GM10266 (cell line): ENCODE measurements around the gene SVBP.
A peak's percentile ranks its signal among the peaks of the same experiment; 100 is the strongest.
"Not testable (repeated sequence)": the region's sequence is repeated elsewhere in the genome, so short reads cannot be mapped to it uniquely, and the experiment has no call there.

Experiments
- DNase-seq: peaks from one replicate; pipeline ENCODE4 v3.0.0; 2012; ENCODE audit errors: extremely low spot score
- TF ChIP-seq, protein P1 (sequence below): IDR thresholded peaks from 2 replicates; pipeline ENCODE4 v1.5.1; 2012; ENCODE audit warnings: mild to moderate bottlenecking, low read depth; ENCODE audit not compliant: control insufficient read depth, insufficient read depth; ENCODE audit errors: missing control alignments

Gene SVBP, protein sequence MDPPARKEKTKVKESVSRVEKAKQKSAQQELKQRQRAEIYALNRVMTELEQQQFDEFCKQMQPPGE

DNA sequence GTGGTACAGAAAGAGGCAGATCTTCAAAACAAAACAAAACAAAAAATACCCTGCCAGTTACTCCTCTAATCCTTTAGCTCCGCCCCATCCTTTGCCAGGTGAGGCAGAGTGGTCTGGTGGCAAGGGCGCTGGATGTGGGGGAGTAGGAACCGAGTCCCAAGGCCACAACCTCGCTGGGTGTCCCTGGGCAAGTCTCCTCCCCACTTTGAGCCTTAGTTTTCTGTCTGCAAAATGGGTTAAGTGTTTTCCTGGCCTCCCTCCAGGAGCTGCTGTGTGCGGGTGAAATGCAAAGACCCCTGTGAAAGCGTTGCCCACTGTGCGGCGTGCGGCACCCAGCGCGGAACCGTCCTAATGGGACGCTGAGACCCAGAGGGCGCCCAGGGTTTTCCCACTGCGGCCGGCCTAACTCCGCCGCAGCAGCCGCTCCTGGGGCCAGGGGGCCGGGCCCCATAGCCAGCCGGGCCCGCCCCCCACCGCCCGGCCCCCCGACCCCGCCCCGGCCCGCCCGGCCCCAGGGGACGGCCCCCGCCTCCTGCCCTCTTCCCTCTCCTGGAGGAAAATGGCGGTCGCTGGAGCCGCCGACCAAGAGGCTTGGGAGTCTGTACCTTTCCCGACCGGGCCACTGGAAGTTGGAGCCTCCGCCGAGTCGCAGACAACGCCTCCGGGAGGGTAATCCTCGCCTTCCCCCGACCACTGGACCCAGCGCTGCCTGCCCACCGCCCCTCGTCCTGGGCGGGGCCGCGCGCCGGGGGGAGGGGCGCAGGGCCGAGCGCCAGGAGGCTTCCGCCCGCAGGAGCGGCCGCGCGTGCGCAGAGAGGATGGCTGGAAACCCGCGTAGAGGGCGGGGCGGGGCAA, at the start of gene SVBP, which contains the start of gene ERMAP:
Gene SVBP, minus strand, starts transcription at position 813 of the 855 bp plus-strand sequence. CDS start 853 bp downstream, outside the sequence.
Gene ERMAP, plus strand, starts transcription at position 538 of the 855 bp plus-strand sequence. CDS start 13,327 bp downstream, outside the sequence.
- TF ChIP-seq, protein P1, sequence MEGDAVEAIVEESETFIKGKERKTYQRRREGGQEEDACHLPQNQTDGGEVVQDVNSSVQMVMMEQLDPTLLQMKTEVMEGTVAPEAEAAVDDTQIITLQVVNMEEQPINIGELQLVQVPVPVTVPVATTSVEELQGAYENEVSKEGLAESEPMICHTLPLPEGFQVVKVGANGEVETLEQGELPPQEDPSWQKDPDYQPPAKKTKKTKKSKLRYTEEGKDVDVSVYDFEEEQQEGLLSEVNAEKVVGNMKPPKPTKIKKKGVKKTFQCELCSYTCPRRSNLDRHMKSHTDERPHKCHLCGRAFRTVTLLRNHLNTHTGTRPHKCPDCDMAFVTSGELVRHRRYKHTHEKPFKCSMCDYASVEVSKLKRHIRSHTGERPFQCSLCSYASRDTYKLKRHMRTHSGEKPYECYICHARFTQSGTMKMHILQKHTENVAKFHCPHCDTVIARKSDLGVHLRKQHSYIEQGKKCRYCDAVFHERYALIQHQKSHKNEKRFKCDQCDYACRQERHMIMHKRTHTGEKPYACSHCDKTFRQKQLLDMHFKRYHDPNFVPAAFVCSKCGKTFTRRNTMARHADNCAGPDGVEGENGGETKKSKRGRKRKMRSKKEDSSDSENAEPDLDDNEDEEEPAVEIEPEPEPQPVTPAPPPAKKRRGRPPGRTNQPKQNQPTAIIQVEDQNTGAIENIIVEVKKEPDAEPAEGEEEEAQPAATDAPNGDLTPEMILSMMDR: peak; percentile 25
- peak; percentile 98 for DNase-seq

- no peak for DNase-seq
- TF ChIP-seq, protein P1: no peak
These were observed 49.4 kb upstream of the SVBP start for GRCh38 chr1:42866549-42866948.

- TF ChIP-seq, protein P1: no peak
- DNase-seq: no peak
These were observed 43.8 kb upstream of the SVBP start for GRCh38 chr1:42861014-42861399.

- no peak for DNase-seq
- TF ChIP-seq, protein P1: no peak
These were observed 43.3 kb upstream of the SVBP start for GRCh38 chr1:42860339-42861013.

DNA sequence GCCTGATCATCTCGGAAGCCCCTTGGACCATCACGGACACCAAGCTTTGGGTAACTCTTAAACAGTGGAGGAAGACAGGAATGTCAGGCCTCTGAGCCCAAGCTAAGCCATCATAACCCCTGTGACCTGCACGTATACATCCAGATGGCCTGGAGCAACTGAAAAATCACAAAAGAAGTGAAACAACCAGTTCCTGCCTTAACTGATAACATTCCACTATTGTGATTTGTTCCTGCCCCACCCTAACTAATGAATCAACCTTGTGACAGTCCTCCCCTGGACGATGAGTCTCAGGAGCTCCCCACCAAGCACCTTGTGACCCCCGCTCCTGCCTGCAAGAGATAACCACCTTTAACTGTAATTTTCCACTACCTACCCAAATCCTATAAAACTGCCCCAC, 42.2 kb upstream of the SVBP start:
- DNase-seq: not testable (repeated sequence)

- DNase-seq: not testable (repeated sequence)
These were observed 39.4 kb upstream of the SVBP start for GRCh38 chr1:42856554-42856953.

DNA sequence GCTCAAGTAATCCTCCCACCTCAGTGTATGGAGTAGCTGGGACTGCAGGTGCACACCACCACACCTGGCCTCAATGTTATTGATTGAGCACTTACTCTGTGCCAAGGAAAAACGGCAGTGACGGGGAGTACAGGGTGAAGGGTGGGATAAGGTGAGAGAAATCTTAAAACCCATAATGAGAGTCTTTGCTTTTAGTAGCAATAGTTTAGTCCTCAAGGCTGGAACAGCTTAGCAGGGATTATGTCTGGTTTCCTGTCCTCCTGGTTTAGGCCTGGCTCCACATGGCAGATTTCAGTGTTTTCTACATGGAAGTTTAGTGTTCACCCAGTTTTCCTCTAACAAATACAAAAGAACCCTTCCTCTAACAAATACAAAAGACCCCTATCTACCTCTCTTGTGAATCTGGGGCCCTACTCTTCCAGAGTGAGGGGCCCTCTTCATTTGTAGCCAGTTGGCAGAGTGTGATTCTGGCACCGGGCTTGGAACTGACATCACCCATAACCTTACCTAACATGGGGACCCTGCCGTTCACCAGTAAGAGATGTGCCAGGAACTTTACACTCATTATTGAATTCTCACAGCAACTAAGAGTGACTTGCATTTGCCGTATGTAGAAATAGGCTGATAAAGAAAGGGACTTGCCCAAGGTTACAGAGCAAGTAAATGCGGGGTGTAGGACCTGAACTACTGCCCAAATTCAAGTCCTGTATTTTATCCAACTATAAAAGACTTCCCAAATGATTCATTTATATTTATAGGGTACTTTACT, 36.1 kb upstream of the SVBP start:
- TF ChIP-seq, protein P1: no peak
- no peak for DNase-seq
